WTC11 (cell line): ENCODE measurements around the gene GAB1. TPM values are rescaled to one million over a fixed set of nuclear protein-coding genes. Genes with fewer than 3 reads are reported as not detected.

Source experiments
- ATAC-seq: fragments of 200-7000 bp; cut with Tn5 transposase; 2 replicates; pipeline ENCODE4 v1.10.0; 2021; ENCODE audit warnings: mild to moderate bottlenecking, moderate library complexity
- CTCF ChIA-PET: fragments of 300-600 bp; sonication (Branson Sonifier 250); formaldehyde crosslinking; loops from one replicate; lab custom pipeline; 2021; ENCODE audit warnings: antibody characterized with exemption; lab: Charles Lee
- POLR2A ChIA-PET: fragments of 350-600 bp; sonication (Branson Sonifier 250); formaldehyde crosslinking; loops from one replicate; lab custom pipeline; 2021; ENCODE audit warnings: antibody characterized with exemption; lab: Charles Lee
- DNase-seq: peaks from one replicate; pipeline ENCODE4 v3.0.0; 2021; ENCODE audit warnings: low spot score
- H3K27ac Mint-ChIP-seq: 2 replicates; pipeline ENCODE4 v1.8.0; 2021; ENCODE audit warnings: mixed read lengths
- H3K27me3 Mint-ChIP-seq: 2 replicates; pipeline ENCODE4 v1.8.0; 2021; ENCODE audit warnings: low read depth, mild to moderate bottlenecking, moderate library complexity, mixed read lengths
- H3K36me3 Mint-ChIP-seq: 2 replicates; pipeline ENCODE4 v1.8.0; 2021; ENCODE audit warnings: mixed read lengths
- H3K4me1 Mint-ChIP-seq: 2 replicates; pipeline ENCODE4 v1.8.0; 2022; ENCODE audit warnings: mixed read lengths
- H3K4me3 Mint-ChIP-seq: 2 replicates; pipeline ENCODE4 v1.8.0; 2021; ENCODE audit warnings: mild to moderate bottlenecking, moderate library complexity, mixed read lengths
- H3K9me3 Mint-ChIP-seq: 2 replicates; pipeline ENCODE4 v1.8.0; 2021; ENCODE audit warnings: mixed read lengths
- AR ChIP-seq: fragments of 250-450 bp; sonication (Bioruptor Pico); IDR thresholded peaks from 2 replicates; pipeline ENCODE4 v1.9.0; 2021; ENCODE audit warnings: mild to moderate bottlenecking
- ATF1 ChIP-seq: sonication (generic); formaldehyde crosslinking; IDR thresholded peaks from 2 replicates; pipeline ENCODE4 v1.8.1; 2023; ENCODE audit warnings: mild to moderate bottlenecking, moderate library complexity, missing genetic modification reagents
- ATF6 ChIP-seq: sonication (generic); formaldehyde crosslinking; IDR thresholded peaks from 2 replicates; pipeline ENCODE4 v1.8.1; 2023; ENCODE audit warnings: mild to moderate bottlenecking, missing genetic modification reagents
- CREB1 ChIP-seq: sonication (generic); formaldehyde crosslinking; IDR thresholded peaks from 2 replicates; pipeline ENCODE4 v1.8.0; 2023; ENCODE audit warnings: mild to moderate bottlenecking, missing genetic modification reagents
- CTCF ChIP-seq: fragments of 200-600 bp; IDR thresholded peaks from 2 replicates; pipeline ENCODE4 v1.8.0; 2022; ENCODE audit warnings: antibody characterized with exemption
- E2F4 ChIP-seq: sonication (generic); formaldehyde crosslinking; IDR thresholded peaks from 2 replicates; pipeline ENCODE4 v1.8.1; 2022; ENCODE audit warnings: low read depth, mild to moderate bottlenecking, moderate library complexity, missing genetic modification reagents, borderline replicate concordance
- ELF4 ChIP-seq: sonication (generic); formaldehyde crosslinking; IDR thresholded peaks from 2 replicates; pipeline ENCODE4 v1.8.1; 2022; ENCODE audit warnings: low read depth, mild to moderate bottlenecking, moderate library complexity, missing genetic modification reagents
- HMGXB4 ChIP-seq: sonication (generic); formaldehyde crosslinking; IDR thresholded peaks from 2 replicates; pipeline ENCODE4 v1.8.1; 2023; ENCODE audit warnings: mild to moderate bottlenecking, moderate library complexity, missing genetic modification reagents
- MLX ChIP-seq: sonication (generic); formaldehyde crosslinking; IDR thresholded peaks from 2 replicates; pipeline ENCODE4 v1.8.1; 2023; ENCODE audit warnings: mild to moderate bottlenecking, missing genetic modification reagents, moderate library complexity
- NFE2L1 ChIP-seq: sonication (generic); formaldehyde crosslinking; IDR thresholded peaks from 2 replicates; pipeline ENCODE4 v1.8.1; 2023; ENCODE audit warnings: missing genetic modification reagents
- OVOL2 ChIP-seq: fragments of 250-450 bp; sonication (Bioruptor Pico); IDR thresholded peaks from 2 replicates; pipeline ENCODE4 v1.9.0; 2021; ENCODE audit warnings: mild to moderate bottlenecking, borderline replicate concordance
- RORB ChIP-seq: fragments of 250-450 bp; sonication (Bioruptor Pico); IDR thresholded peaks from 2 replicates; pipeline ENCODE4 v1.9.0; 2021; ENCODE audit warnings: mild to moderate bottlenecking
- TCF7 ChIP-seq: sonication (generic); formaldehyde crosslinking; IDR thresholded peaks from 2 replicates; pipeline ENCODE4 v1.8.0; 2022; ENCODE audit warnings: mild to moderate bottlenecking, low read depth, missing genetic modification reagents, moderate library complexity
- USF1 ChIP-seq: sonication (generic); formaldehyde crosslinking; IDR thresholded peaks from 2 replicates; pipeline ENCODE4 v1.8.0; 2022; ENCODE audit warnings: mild to moderate bottlenecking, missing genetic modification reagents
- ZBTB21 ChIP-seq: sonication (generic); formaldehyde crosslinking; IDR thresholded peaks from 2 replicates; pipeline ENCODE4 v1.8.1; 2023; ENCODE audit warnings: mild to moderate bottlenecking, missing genetic modification reagents, borderline replicate concordance
- ZMAT4 ChIP-seq: fragments of 250-450 bp; sonication (Bioruptor Pico); IDR thresholded peaks from 2 replicates; pipeline ENCODE4 v1.9.0; 2021; ENCODE audit warnings: mild to moderate bottlenecking
- ZNF396 ChIP-seq: fragments of 250-450 bp; sonication (Bioruptor Pico); IDR thresholded peaks from 2 replicates; pipeline ENCODE4 v1.8.0; 2021; ENCODE audit warnings: mild to moderate bottlenecking, moderate library complexity, borderline replicate concordance
- ZSCAN18 ChIP-seq: fragments of 250-450 bp; sonication (Bioruptor Pico); IDR thresholded peaks from 2 replicates; pipeline ENCODE4 v2.1.2; 2022; ENCODE audit warnings: mild to moderate bottlenecking, moderate library complexity
- total RNA-seq: library from RNA; stranded (reverse); gene quantifications from 3 replicates; pipeline ENCODE4 v1.2.3, GENCODE V29; 2021

Gene GAB1
- total RNA-seq, 1 experiment from 2014 or later: 17.4 TPM

GRCh38 chr4:143404555-143404954, 67.9 kb downstream of the GAB1 start:
- POLR2A ChIA-PET: no interaction called here

GRCh38 chr4:143405075-143405730, 68.5 kb downstream of the GAB1 start:
- ChIA-PET POLR2A (no interaction called here), CTCF (no interaction called here)
- no peak overlapping the region; the same call in 1 of the 2 replicates for H3K27ac Mint-ChIP-seq
- no peaks in the 10 kb centered on the region for H3K36me3 Mint-ChIP-seq
- ATAC-seq (no peak), DNase-seq (no peak)
- peaks cover 48% of the 10 kb centered on the region for H3K4me1 Mint-ChIP-seq
- H3K27me3 Mint-ChIP-seq: no peaks in the 10 kb centered on the region
- H3K4me3 Mint-ChIP-seq: no peak overlapping the region
- H3K9me3 Mint-ChIP-seq: no peaks in the 10 kb centered on the region
- TF ChIP-seq ZNF396 (CRISPR knock-in tag): no peak
- TF ChIP-seq E2F4 (CRISPR knock-in tag): no peak
- TF ChIP-seq, all 79 proteins: peak for 0

More at GRCh38 chr4:143404555-143404954, 67.9 kb downstream of the GAB1 start:
- peaks cover 45% of the 10 kb centered on the region for H3K4me1 Mint-ChIP-seq
- CTCF ChIA-PET: no interaction called here
- H3K27me3 Mint-ChIP-seq: no peaks in the 10 kb centered on the region
- TF ChIP-seq ATF6 (CRISPR knock-in tag): no peak
- no peak for TF ChIP-seq HMGXB4 (CRISPR knock-in tag)
- TF ChIP-seq ELF4: no peak
- TF ChIP-seq CTCF: no peak
- no peak for TF ChIP-seq ZSCAN18 (CRISPR knock-in tag)
- no peaks in the 10 kb centered on the region for H3K9me3 Mint-ChIP-seq
- no peak overlapping the region for H3K4me3 Mint-ChIP-seq
- no peaks in the 10 kb centered on the region for H3K36me3 Mint-ChIP-seq
- ATAC-seq (no peak), DNase-seq (no peak)
- no peak overlapping the region for H3K27ac Mint-ChIP-seq

- Mint-ChIP-seq H3K27ac (0 out of 2 replicates have a peak overlapping the region, but pooled peaks have one; percentile 20), H3K27me3 (no peaks in the 10 kb centered on the region), H3K9me3 (no peaks in the 10 kb centered on the region), H3K36me3 (no peaks in the 10 kb centered on the region), H3K4me1 (peaks cover 55% of the 10 kb centered on the region), H3K4me3 (no peak overlapping the region)
- ChIA-PET CTCF (no interaction called here), POLR2A (no interaction called here)
- no peak for DNase-seq
- ATAC-seq: no peak; the same call in 1 of the 2 replicates
- TF ChIP-seq RORB (CRISPR knock-in tag): no peak
- no peak for TF ChIP-seq CREB1 (CRISPR knock-in tag)
- no peak for TF ChIP-seq ATF1
- TF ChIP-seq OVOL2 (CRISPR knock-in tag): no peak
- TF ChIP-seq NFE2L1 (CRISPR knock-in tag): no peak
- TF ChIP-seq TCF7 (CRISPR knock-in tag): no peak
- TF ChIP-seq ZMAT4 (CRISPR knock-in tag): no peak
- no peak for TF ChIP-seq AR (CRISPR knock-in tag)
- no peak for TF ChIP-seq ZBTB21 (CRISPR knock-in tag)
- no peak for TF ChIP-seq USF1 (CRISPR knock-in tag)
- no peak for TF ChIP-seq MLX
Observed at GRCh38 chr4:143406523-143406922, 69.8 kb downstream of the GAB1 start.
